Stomach (tissue), 4 donors: ENCODE data around the gene DGLUCY.

Source experiments
- EP300 ChIP-seq: sonication (generic); formaldehyde crosslinking; IDR thresholded peaks from one replicate; pipeline ENCODE4 v1.6.1; 2017; ENCODE audit warnings: antibody characterized with exemption
- POLR2A ChIP-seq, 4 donors: fragments of 450-650 bp; IDR thresholded peaks; one replicate each; pipeline ENCODE4 v1.6.1; 2016; ENCODE audit warnings: antibody characterized with exemption in 4 of 4, control low read depth in 2 of 4, mild to moderate bottlenecking in 1 of 4, moderate library complexity in 1 of 4
- TF ChIP-seq, protein P1 (sequence below), 7 experiments: fragments of 450-650 bp in 4 of 7; fragments of 200-600 bp in 3 of 7; sonication (generic) in 3 of 7; IDR thresholded peaks; one replicate each; pipeline ENCODE4 v1.5.1; 2016 to 2019; ENCODE audit warnings: antibody characterized with exemption in 7 of 7, control low read depth in 2 of 7, mild to moderate bottlenecking in 1 of 7

DNA sequence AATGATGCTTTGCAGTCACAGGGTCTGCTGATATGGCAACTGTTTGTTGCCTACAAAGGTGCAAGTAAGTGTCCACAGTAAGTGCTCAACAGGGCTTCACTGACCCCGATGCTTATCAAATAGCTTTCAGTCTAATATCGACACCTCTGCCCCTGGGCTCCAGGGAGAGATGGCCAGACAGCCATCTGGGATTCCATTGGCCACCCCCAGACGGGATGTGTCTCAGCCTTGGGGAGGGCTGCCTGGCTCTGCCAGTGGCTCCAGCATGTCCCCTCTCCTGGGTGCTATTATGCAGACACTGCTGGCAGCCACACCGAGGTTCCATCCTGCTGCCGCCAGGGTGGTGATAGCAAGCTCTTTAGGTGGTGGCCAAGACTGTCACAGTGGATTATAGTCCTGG is 57.4 kb downstream of the DGLUCY start:
- TF ChIP-seq, protein P1, sequence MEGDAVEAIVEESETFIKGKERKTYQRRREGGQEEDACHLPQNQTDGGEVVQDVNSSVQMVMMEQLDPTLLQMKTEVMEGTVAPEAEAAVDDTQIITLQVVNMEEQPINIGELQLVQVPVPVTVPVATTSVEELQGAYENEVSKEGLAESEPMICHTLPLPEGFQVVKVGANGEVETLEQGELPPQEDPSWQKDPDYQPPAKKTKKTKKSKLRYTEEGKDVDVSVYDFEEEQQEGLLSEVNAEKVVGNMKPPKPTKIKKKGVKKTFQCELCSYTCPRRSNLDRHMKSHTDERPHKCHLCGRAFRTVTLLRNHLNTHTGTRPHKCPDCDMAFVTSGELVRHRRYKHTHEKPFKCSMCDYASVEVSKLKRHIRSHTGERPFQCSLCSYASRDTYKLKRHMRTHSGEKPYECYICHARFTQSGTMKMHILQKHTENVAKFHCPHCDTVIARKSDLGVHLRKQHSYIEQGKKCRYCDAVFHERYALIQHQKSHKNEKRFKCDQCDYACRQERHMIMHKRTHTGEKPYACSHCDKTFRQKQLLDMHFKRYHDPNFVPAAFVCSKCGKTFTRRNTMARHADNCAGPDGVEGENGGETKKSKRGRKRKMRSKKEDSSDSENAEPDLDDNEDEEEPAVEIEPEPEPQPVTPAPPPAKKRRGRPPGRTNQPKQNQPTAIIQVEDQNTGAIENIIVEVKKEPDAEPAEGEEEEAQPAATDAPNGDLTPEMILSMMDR (IDR thresholded peaks at IDR 0.05) = no peak
- TF ChIP-seq EP300 (no peak), POLR2A (IDR thresholded peaks at IDR 0.05) (no peak)
